ENCODE measurements around the gene RARS1. TPM values are rescaled to one million over a fixed set of nuclear protein-coding genes. Genes with fewer than 3 reads are reported as not detected.

Gene RARS1
- total RNA-seq, 1 experiment from 2014 or later, result 98.8 TPM

DNA sequence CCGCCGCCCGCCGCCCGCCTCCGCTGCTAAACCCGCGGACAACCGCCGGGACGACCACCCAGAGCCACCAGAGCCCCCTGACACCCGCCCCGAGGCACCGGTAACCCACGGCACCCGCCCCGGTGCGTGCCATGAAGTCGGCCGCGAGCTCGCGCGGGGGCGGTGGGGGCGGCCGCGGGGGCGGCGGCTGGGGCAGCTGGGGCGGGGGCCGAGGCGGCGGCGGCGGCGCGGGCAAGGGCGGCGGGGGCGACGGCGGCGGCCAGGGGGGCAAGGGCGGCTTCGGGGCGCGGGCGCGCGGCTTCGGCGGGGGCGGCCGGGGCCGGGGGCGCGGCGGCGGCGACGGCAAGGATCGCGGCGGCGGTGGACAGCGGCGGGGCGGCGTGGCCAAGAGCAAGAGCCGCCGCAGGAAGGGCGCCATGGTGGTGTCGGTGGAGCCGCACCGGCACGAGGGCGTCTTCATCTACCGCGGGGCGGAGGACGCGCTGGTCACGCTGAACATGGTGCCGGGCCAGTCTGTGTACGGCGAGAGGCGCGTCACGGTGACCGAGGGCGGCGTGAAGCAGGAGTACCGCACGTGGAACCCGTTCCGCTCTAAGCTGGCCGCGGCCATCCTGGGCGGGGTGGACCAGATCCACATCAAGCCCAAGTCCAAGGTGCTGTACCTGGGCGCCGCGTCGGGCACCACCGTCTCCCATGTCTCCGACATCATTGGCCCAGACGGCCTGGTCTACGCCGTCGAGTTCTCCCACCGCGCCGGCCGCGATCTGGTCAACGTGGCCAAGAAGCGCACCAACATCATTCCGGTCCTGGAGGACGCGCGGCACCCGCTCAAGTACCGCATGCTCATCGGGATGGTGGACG lies 43.3 kb downstream of the RARS1 start (continued):
- TF ChIP-seq, protein P1, sequence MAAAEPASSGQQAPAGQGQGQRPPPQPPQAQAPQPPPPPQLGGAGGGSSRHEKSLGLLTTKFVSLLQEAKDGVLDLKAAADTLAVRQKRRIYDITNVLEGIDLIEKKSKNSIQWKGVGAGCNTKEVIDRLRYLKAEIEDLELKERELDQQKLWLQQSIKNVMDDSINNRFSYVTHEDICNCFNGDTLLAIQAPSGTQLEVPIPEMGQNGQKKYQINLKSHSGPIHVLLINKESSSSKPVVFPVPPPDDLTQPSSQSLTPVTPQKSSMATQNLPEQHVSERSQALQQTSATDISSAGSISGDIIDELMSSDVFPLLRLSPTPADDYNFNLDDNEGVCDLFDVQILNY (CRISPR knock-in tag; IDR thresholded peaks at IDR 0.05), result 0 out of 2 replicates have a peak, but pooled peaks have one; percentile 63
- TF ChIP-seq FOXK1 (CRISPR knock-in tag; IDR thresholded peaks at IDR 0.05) (no peak), RORB (CRISPR knock-in tag; IDR thresholded peaks at IDR 0.05) (no peak), HMGA2 (CRISPR knock-in tag; IDR thresholded peaks at IDR 0.05) (no peak), JAZF1 (CRISPR knock-in tag; IDR thresholded peaks at IDR 0.05) (no peak), ZNF317 (CRISPR knock-in tag; IDR thresholded peaks at IDR 0.05; ENCODE audit: borderline replicate concordance, low read depth) (no peak), ZNF219 (CRISPR knock-in tag; IDR thresholded peaks at IDR 0.05; ENCODE audit: borderline replicate concordance) (0 out of 2 replicates have a peak, but pooled peaks have one; percentile 17), TEAD4 (CRISPR knock-in tag; IDR thresholded peaks at IDR 0.05) (0 out of 2 replicates have a peak, but pooled peaks have one; percentile 39), ZNF232 (CRISPR knock-in tag; IDR thresholded peaks at IDR 0.05) (no peak), RELA (CRISPR knock-in tag; IDR thresholded peaks at IDR 0.05; ENCODE audit: borderline replicate concordance) (no peak), ZNF138 (CRISPR knock-in tag; conservative IDR thresholded peaks at IDR 0.05) (0 out of 2 replicates have a peak, but pooled peaks have one; percentile 77), ELF4 (CRISPR knock-in tag; IDR thresholded peaks at IDR 0.05; ENCODE audit: low read depth) (no peak), IRF2 (CRISPR knock-in tag; IDR thresholded peaks at IDR 0.05; ENCODE audit: borderline replicate concordance, low read depth) (no peak), GABPB1 (CRISPR knock-in tag; IDR thresholded peaks at IDR 0.05) (no peak)
- TF ChIP-seq, protein P2, sequence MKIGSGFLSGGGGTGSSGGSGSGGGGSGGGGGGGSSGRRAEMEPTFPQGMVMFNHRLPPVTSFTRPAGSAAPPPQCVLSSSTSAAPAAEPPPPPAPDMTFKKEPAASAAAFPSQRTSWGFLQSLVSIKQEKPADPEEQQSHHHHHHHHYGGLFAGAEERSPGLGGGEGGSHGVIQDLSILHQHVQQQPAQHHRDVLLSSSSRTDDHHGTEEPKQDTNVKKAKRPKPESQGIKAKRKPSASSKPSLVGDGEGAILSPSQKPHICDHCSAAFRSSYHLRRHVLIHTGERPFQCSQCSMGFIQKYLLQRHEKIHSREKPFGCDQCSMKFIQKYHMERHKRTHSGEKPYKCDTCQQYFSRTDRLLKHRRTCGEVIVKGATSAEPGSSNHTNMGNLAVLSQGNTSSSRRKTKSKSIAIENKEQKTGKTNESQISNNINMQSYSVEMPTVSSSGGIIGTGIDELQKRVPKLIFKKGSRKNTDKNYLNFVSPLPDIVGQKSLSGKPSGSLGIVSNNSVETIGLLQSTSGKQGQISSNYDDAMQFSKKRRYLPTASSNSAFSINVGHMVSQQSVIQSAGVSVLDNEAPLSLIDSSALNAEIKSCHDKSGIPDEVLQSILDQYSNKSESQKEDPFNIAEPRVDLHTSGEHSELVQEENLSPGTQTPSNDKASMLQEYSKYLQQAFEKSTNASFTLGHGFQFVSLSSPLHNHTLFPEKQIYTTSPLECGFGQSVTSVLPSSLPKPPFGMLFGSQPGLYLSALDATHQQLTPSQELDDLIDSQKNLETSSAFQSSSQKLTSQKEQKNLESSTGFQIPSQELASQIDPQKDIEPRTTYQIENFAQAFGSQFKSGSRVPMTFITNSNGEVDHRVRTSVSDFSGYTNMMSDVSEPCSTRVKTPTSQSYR (CRISPR knock-in tag; IDR thresholded peaks at IDR 0.05), result peak; percentile 27; the same call in 1 of the 2 replicates
- TF ChIP-seq, protein P3, sequence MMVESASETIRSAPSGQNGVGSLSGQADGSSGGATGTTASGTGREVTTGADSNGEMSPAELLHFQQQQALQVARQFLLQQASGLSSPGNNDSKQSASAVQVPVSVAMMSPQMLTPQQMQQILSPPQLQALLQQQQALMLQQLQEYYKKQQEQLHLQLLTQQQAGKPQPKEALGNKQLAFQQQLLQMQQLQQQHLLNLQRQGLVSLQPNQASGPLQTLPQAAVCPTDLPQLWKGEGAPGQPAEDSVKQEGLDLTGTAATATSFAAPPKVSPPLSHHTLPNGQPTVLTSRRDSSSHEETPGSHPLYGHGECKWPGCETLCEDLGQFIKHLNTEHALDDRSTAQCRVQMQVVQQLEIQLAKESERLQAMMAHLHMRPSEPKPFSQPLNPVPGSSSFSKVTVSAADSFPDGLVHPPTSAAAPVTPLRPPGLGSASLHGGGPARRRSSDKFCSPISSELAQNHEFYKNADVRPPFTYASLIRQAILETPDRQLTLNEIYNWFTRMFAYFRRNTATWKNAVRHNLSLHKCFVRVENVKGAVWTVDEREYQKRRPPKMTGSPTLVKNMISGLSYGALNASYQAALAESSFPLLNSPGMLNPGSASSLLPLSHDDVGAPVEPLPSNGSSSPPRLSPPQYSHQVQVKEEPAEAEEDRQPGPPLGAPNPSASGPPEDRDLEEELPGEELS (CRISPR knock-in tag; IDR thresholded peaks at IDR 0.05), result peak; percentile 92
- TF ChIP-seq, protein P4, sequence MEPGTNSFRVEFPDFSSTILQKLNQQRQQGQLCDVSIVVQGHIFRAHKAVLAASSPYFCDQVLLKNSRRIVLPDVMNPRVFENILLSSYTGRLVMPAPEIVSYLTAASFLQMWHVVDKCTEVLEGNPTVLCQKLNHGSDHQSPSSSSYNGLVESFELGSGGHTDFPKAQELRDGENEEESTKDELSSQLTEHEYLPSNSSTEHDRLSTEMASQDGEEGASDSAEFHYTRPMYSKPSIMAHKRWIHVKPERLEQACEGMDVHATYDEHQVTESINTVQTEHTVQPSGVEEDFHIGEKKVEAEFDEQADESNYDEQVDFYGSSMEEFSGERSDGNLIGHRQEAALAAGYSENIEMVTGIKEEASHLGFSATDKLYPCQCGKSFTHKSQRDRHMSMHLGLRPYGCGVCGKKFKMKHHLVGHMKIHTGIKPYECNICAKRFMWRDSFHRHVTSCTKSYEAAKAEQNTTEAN (CRISPR knock-in tag; IDR thresholded peaks at IDR 0.05), result no peak
- TF ChIP-seq, protein P5, sequence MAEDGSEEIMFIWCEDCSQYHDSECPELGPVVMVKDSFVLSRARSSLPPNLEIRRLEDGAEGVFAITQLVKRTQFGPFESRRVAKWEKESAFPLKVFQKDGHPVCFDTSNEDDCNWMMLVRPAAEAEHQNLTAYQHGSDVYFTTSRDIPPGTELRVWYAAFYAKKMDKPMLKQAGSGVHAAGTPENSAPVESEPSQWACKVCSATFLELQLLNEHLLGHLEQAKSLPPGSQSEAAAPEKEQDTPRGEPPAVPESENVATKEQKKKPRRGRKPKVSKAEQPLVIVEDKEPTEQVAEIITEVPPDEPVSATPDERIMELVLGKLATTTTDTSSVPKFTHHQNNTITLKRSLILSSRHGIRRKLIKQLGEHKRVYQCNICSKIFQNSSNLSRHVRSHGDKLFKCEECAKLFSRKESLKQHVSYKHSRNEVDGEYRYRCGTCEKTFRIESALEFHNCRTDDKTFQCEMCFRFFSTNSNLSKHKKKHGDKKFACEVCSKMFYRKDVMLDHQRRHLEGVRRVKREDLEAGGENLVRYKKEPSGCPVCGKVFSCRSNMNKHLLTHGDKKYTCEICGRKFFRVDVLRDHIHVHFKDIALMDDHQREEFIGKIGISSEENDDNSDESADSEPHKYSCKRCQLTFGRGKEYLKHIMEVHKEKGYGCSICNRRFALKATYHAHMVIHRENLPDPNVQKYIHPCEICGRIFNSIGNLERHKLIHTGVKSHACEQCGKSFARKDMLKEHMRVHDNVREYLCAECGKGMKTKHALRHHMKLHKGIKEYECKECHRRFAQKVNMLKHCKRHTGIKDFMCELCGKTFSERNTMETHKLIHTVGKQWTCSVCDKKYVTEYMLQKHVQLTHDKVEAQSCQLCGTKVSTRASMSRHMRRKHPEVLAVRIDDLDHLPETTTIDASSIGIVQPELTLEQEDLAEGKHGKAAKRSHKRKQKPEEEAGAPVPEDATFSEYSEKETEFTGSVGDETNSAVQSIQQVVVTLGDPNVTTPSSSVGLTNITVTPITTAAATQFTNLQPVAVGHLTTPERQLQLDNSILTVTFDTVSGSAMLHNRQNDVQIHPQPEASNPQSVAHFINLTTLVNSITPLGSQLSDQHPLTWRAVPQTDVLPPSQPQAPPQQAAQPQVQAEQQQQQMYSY (CRISPR knock-in tag; IDR thresholded peaks at IDR 0.05), result no peak
- TF ChIP-seq, protein P6, sequence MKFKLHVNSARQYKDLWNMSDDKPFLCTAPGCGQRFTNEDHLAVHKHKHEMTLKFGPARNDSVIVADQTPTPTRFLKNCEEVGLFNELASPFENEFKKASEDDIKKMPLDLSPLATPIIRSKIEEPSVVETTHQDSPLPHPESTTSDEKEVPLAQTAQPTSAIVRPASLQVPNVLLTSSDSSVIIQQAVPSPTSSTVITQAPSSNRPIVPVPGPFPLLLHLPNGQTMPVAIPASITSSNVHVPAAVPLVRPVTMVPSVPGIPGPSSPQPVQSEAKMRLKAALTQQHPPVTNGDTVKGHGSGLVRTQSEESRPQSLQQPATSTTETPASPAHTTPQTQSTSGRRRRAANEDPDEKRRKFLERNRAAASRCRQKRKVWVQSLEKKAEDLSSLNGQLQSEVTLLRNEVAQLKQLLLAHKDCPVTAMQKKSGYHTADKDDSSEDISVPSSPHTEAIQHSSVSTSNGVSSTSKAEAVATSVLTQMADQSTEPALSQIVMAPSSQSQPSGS (CRISPR knock-in tag; IDR thresholded peaks at IDR 0.05; ENCODE audit: borderline replicate concordance, low read depth), result no peak
- TF ChIP-seq, protein P7, sequence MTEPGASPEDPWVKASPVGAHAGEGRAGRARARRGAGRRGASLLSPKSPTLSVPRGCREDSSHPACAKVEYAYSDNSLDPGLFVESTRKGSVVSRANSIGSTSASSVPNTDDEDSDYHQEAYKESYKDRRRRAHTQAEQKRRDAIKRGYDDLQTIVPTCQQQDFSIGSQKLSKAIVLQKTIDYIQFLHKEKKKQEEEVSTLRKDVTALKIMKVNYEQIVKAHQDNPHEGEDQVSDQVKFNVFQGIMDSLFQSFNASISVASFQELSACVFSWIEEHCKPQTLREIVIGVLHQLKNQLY (CRISPR knock-in tag; IDR thresholded peaks at IDR 0.05), result no peak
- TF ChIP-seq, protein P8, sequence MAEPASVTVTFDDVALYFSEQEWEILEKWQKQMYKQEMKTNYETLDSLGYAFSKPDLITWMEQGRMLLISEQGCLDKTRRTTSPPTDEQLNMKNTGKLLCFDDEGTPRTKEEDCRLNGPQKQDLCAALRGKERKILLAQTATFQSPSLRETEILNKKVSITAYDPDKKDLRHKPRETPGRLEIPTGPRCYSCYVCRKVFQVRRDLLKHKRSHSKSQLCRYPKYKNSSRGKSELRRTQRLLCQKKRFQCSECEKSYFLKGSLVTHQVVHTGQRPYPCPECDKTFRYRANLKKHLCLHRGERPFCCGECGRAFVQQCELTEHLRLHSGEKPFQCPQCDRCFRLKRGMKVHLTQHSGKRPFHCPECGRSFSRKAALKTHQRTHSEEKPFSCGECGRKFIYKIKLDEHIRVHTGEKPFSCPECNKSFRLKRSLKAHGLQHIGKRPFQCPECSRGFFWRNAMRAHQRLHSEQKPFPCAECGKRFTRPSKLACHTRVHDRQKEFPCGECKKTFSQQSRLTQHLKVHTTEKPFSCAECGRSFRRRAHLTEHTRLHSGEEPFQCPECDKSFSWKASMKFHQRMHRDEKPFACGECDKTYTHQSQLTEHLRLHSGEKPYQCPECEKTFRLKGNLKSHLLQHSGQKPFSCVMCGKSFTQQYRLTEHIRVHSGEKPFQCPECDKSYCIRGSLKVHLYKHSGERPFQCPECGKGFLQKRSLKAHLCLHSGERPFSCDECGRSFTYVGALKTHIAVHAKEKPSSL (CRISPR knock-in tag; conservative IDR thresholded peaks at IDR 0.05), result no peak
- TF ChIP-seq, protein P9, sequence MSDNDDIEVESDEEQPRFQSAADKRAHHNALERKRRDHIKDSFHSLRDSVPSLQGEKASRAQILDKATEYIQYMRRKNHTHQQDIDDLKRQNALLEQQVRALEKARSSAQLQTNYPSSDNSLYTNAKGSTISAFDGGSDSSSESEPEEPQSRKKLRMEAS (CRISPR knock-in tag; IDR thresholded peaks at IDR 0.05), result peak; percentile 93
